Breast epithelium (tissue), 4 donors: ENCODE measurements around the gene EXPH5. TPM values are rescaled to one million over a fixed set of nuclear protein-coding genes. Genes with fewer than 3 reads are reported as not detected.
"Not testable (repeated sequence)": the region's sequence is repeated elsewhere in the genome, so short reads cannot be mapped to it uniquely, and the experiment has no call there.

Experiments used
- DNase-seq, 2 donors: peaks; one replicate each; pipeline ENCODE4 v3.0.0-alpha.2; 2019; ENCODE audit warnings: low spot score in 2 of 2
- H3K27ac ChIP-seq, 2 donors: fragments of 200-600 bp; sonication (generic) in 1 of 2; one replicate each; pipeline ENCODE4 v1.5.1; 2016 to 2019; ENCODE audit warnings: mild to moderate bottlenecking in 1 of 2
- H3K27me3 ChIP-seq, 2 donors: fragments of 200-600 bp; sonication (generic) in 1 of 2; one replicate each; pipeline versions ENCODE4 v1.5.1 to v1.6.0; 2017 to 2019; ENCODE audit warnings: control low read depth in 1 of 2, mild to moderate bottlenecking in 1 of 2
- H3K36me3 ChIP-seq: fragments of 200-600 bp; one replicate; pipeline ENCODE4 v1.5.1; 2019
- H3K4me1 ChIP-seq, 2 donors: fragments of 200-600 bp; sonication (generic); one replicate each; pipeline ENCODE4 v1.5.1; 2016 to 2019; ENCODE audit warnings: control low read depth in 1 of 2
- H3K4me3 ChIP-seq, 3 donors: fragments of 200-600 bp; sonication (generic); 1 replicate in 2 of 3; 2 replicates in 1 of 3; pipeline ENCODE4 v1.5.1; 2016 to 2019; ENCODE audit warnings: mild to moderate bottlenecking in 3 of 3, moderate library complexity in 2 of 3
- H3K9me3 ChIP-seq, 2 donors: fragments of 200-600 bp; sonication (generic) in 1 of 2; one replicate each; pipeline ENCODE4 v1.5.1; 2016 to 2019; ENCODE audit warnings: control low read depth in 1 of 2
- POLR2A ChIP-seq: fragments of 450-650 bp; IDR thresholded peaks from one replicate; pipeline ENCODE4 v1.6.1; 2016; ENCODE audit warnings: antibody characterized with exemption, mild to moderate bottlenecking, moderate library complexity
- POLR2AphosphoS5 ChIP-seq, 3 donors: sonication (generic); formaldehyde crosslinking; IDR thresholded peaks; one replicate each; pipeline ENCODE4 v1.6.1; 2017; ENCODE audit warnings: antibody characterized with exemption in 3 of 3
- intact Hi-C: fragments of 100-400 bp; cut with DNase I; formaldehyde crosslinking; loops from one replicate; pipeline ENCODE4 v1.15.1; 2023; ENCODE audit warnings: low total_unique reads
- total RNA-seq, 3 donors: library from RNA; depleted of rRNA; stranded (reverse); fragments of >200 nt; gene quantifications; one replicate each; pipeline ENCODE4 v1.1.0, GENCODE V29; 2016
- TF ChIP-seq, protein P1 (sequence below), 3 donors: fragments of 450-650 bp; IDR thresholded peaks; one replicate each; pipeline ENCODE4 v1.5.1; 2016 to 2017; ENCODE audit warnings: antibody characterized with exemption in 3 of 3, mild to moderate bottlenecking in 3 of 3, moderate library complexity in 3 of 3

Gene EXPH5
- total RNA-seq, 3 donors from 2014 or later = 3.2 to 16.8 (median 8.8) TPM

DNA sequence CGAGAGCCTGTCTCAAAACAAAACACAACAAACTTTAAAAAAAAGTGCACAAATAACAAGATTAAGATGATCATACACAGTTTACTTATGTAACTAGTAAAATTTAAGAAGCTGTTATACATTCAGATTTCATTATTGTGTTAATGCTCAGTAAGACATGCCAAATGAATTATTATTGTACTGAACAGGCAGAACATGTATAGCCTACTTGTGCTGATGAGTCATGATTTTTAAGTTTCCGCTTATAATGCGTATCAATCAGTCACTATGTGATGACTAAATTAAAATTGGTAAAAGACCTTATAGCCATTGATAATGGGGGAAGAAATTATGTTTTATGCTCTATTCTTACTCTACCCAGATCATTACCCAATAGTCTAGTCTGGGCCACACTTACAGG is 20.5 kb upstream of the EXPH5 start:
- no peak overlapping the region for H3K4me3 ChIP-seq
- no peaks in the 10 kb centered on the region for H3K9me3 ChIP-seq
- intact Hi-C loops = no loop called here
- no peak overlapping the region for H3K27ac ChIP-seq
- TF ChIP-seq, protein P1, sequence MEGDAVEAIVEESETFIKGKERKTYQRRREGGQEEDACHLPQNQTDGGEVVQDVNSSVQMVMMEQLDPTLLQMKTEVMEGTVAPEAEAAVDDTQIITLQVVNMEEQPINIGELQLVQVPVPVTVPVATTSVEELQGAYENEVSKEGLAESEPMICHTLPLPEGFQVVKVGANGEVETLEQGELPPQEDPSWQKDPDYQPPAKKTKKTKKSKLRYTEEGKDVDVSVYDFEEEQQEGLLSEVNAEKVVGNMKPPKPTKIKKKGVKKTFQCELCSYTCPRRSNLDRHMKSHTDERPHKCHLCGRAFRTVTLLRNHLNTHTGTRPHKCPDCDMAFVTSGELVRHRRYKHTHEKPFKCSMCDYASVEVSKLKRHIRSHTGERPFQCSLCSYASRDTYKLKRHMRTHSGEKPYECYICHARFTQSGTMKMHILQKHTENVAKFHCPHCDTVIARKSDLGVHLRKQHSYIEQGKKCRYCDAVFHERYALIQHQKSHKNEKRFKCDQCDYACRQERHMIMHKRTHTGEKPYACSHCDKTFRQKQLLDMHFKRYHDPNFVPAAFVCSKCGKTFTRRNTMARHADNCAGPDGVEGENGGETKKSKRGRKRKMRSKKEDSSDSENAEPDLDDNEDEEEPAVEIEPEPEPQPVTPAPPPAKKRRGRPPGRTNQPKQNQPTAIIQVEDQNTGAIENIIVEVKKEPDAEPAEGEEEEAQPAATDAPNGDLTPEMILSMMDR (IDR thresholded peaks at IDR 0.05) = no peak
- TF ChIP-seq POLR2AphosphoS5 (IDR thresholded peaks at IDR 0.05) = no peak
- no peak for TF ChIP-seq POLR2A
- no peaks in the 10 kb centered on the region for H3K36me3 ChIP-seq
- no peak for DNase-seq
- no peaks in the 10 kb centered on the region for H3K27me3 ChIP-seq
- no peaks in the 10 kb centered on the region for H3K4me1 ChIP-seq

DNA sequence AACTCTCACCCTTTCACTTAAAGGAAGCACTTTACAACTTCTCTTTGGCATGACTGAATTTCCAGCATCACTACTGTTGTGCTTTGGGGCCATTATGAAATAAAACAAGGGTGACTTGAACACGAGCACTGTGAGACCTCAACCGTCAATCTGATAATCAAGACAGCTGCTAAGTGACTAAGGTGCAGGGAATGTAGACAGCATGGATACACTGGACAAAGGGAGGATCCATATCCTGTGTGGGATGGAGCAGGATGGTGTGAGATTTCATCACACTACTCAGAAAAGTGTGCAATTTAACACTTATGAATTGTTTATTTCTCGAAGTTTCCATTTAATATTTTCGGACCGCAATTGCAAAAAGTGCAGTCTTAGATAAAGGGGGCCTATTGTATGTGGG is 16.1 kb upstream of the EXPH5 start:
- DNase-seq = no peak
- Histone ChIP-seq H3K27me3 (no peaks in the 10 kb centered on the region), H3K27ac (no peak overlapping the region), H3K9me3 (no peaks in the 10 kb centered on the region), H3K4me1 (no peaks in the 10 kb centered on the region), H3K36me3 (no peaks in the 10 kb centered on the region), H3K4me3 (no peak overlapping the region)
- TF ChIP-seq POLR2A (no peak), POLR2AphosphoS5 (IDR thresholded peaks at IDR 0.05) (no peak)
- TF ChIP-seq, protein P1 (IDR thresholded peaks at IDR 0.05) = no peak
- intact Hi-C loops = no loop called here

DNA sequence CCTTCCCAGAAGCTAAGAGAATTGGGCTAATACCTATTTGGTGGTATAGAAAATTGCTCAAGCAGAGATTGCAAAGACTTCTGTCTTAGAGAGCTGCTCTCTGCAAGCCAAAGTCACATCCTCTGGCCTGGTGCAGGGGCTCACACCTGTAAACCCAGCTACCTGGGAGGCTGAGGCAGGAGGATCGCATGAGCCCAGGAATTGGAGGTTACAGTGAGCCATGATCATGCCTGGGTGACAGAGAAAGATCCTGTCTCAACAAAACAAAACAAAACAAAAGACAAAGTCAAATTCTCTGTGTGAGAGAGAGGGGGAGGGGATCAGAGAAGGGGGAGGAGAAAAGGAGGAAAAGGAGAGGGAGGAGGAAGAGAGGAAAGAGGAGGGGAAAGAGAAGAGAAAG is 15.0 kb upstream of the EXPH5 start:
- intact Hi-C loops = no loop called here
- Histone ChIP-seq H3K4me1 (no peaks in the 10 kb centered on the region), H3K4me3 (no peak overlapping the region), H3K27ac (no peak overlapping the region), H3K27me3 (no peaks in the 10 kb centered on the region), H3K36me3 (no peaks in the 10 kb centered on the region), H3K9me3 (no peaks in the 10 kb centered on the region)
- TF ChIP-seq POLR2A (no peak), POLR2AphosphoS5 (IDR thresholded peaks at IDR 0.05) (no peak)
- TF ChIP-seq, protein P1 (IDR thresholded peaks at IDR 0.05) = no peak
- DNase-seq = no peak

DNA sequence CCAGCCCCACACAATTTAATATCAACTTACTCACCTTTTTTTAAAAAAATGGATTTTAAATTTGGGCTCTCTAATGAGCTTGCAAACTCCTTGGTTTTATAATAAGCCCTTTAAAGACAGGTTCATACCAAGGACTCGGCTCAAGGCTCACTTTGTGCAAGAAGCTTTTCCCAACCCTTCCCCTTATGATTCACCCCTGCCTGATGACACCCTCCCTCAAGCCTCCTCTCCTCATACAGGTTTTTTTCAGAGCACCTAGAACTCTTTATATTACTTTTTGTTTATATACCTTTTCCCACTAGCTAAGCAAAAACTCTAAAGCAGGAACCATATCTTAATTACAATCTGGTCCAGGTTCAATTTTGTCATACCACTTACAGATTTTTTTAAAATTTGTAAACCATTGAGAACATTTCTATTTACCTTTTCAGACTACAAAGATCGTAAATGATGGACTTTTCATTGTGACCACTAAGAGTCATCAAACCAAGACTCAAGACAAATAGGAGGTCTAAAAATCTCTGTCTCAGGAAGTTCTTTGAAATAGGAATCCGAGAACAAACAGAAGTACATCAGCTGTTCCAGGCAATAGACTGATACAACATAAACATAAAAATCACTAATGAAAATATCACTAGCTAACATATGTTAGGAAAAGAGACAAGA is 13.1 kb upstream of the EXPH5 start:
- no peak for DNase-seq
- Histone ChIP-seq H3K27me3 (no peaks in the 10 kb centered on the region), H3K36me3 (no peaks in the 10 kb centered on the region), H3K9me3 (no peaks in the 10 kb centered on the region), H3K27ac (no peak overlapping the region), H3K4me3 (no peak overlapping the region), H3K4me1 (no peaks in the 10 kb centered on the region)
- no peak for TF ChIP-seq POLR2A
- TF ChIP-seq, protein P1 (IDR thresholded peaks at IDR 0.05) = no peak
- TF ChIP-seq POLR2AphosphoS5 (IDR thresholded peaks at IDR 0.05) = no peak
- intact Hi-C loops = no loop called here

DNA sequence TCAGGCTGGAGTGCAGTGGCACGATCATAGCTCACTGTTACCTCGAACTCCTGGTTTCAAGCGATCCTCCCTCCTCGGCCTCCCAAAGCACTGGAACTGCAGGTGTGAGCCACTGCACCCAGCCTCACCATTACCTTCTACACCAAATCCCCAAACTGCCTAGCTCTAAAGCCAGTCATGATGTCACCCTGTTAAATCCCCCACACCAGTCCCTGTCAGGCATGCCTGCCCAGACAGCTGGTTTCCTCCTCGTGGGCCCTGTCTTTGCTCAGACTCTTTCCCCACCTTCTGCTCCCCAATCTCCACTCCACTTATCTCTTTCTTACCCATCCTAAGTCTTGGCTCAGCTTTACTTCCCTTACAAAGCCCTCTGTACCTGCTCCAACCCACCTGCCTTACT is 12.5 kb upstream of the EXPH5 start:
- H3K27ac ChIP-seq = no peak overlapping the region
- H3K36me3 ChIP-seq = no peaks in the 10 kb centered on the region
- intact Hi-C loops = no loop called here
- H3K27me3 ChIP-seq = no peaks in the 10 kb centered on the region
- H3K4me3 ChIP-seq = no peak overlapping the region
- no peaks in the 10 kb centered on the region for H3K4me1 ChIP-seq
- no peaks in the 10 kb centered on the region for H3K9me3 ChIP-seq
- TF ChIP-seq POLR2A = no peak
- TF ChIP-seq POLR2AphosphoS5 (IDR thresholded peaks at IDR 0.05) = no peak
- DNase-seq = no peak

DNA sequence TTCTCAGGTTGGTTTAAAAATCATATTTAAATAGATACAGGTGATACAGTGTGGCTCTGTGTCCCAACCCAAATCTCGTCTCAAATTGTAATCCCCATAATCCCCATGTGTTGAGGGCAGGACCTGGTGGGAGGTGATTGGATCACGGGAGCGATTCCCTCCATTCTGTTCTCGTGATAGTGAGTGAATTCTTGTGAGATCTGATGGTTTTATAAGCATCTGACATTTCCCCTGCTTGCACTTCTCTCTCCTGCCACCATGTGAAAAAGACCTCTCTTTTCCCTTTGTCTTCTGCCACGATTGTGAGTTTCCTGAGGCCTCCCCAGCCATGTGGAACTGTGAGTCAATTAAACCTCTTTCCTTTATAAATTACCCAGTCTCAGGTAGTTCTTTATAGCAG is 9.2 kb upstream of the EXPH5 start:
- H3K27ac ChIP-seq, intact Hi-C loops, H3K9me3 ChIP-seq, H3K4me3 ChIP-seq, H3K27me3 ChIP-seq, DNase-seq, H3K36me3 ChIP-seq, H3K4me1 ChIP-seq: not testable (repeated sequence)
